H4 (cell line): ENCODE measurements around the gene MSI2. TPM values are rescaled to one million over a fixed set of nuclear protein-coding genes. Genes with fewer than 3 reads are reported as not detected.

ENCODE experiments used
- DNase-seq: peaks from one replicate; pipeline ENCODE4 v3.0.0-alpha.2; 2015; ENCODE audit warnings: low spot score
- total RNA-seq: library from RNA; depleted of rRNA; stranded (reverse); fragments of >200 nt; shearing (Covaris generic); gene quantifications from 2 replicates; pipeline ENCODE4 v1.2.3, GENCODE V29; 2014; rRNA removed

MSI2 gene
- total RNA-seq, 1 experiment from 2014 or later: 27.7 TPM

DNA sequence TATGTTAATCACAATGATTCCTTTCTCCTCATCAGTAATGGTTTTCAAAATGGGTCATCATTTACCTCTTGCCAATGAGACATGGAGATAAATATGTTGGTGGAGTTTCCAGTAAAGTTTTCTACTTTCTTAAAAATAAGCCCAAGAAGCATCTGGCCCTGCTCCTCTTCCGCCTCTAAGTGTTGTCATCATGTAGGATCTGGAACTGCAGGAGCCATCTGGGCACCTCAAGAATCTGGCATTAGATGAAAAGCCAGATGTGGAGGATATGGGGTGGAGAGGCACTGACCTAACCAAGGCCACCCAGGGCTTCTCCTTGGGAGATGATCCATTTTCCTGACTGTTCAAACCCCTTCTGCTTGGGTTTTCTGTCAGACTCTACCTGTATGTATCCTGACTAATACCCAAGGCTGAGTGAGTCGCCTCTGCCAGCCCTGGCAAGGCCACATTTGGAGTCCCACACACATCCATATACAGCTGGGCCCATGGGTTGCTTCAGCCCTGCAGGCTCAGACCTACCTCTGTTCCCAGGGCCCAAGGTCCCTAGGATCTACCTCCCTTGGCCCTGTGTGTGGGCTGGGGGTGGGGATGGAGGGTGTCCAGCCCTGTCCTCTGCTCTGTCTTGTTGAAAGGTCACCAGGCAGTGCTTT, 464.2 kb downstream of the MSI2 start:
- DNase-seq: no peak

DNA sequence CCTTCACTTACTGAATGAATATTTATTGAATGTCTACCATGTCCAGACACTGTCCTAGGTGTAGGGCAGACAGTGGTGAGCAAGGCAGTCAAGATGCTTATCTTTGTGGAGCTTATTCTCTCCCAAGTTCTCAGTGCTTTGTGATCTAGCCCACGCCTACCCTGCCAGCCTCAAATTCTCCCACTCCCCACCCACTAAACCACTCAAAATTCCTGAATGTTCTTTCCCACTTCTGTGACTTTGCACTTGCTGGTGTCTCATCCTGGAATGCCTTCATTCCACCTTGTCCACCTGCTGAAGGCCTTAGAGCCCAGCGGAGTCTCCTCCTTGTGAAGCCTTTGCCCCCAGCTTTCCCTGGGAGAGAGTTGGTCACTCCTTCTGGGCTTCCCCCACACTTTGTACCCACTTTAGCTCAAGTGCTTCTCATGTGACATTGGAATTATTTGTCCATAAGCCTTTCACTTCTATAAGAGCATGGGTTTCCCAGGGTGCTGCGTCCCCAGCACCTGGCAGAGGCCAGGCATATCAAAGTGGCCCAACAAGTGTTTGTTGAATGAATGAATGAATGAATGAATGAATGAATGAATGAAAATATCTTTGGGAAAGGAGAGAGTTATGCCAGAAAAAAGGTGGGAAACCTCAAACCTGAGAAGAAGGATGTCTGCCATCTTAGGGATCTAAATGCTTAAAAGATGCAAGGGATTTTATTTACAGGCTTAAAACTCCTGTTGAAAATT, 465.8 kb downstream of the MSI2 start:
- DNase-seq: no peak

DNA sequence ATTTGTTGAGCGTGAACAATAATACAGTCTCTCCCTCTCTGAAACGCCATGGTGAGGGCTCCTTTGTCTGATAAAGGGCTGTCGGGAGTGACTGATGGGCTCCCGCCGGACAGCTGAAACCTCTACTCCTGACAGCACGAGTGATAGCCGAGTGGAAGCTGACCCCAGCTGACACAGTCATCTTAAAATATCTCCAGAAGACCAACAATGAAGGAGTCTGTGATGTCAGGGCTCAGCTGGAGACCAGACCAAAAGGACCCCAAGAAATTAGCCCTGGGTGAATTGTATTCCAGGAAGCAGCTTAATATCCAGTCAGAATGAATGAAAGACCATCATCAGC, 466.4 kb downstream of the MSI2 start:
- no peak for DNase-seq

DNA sequence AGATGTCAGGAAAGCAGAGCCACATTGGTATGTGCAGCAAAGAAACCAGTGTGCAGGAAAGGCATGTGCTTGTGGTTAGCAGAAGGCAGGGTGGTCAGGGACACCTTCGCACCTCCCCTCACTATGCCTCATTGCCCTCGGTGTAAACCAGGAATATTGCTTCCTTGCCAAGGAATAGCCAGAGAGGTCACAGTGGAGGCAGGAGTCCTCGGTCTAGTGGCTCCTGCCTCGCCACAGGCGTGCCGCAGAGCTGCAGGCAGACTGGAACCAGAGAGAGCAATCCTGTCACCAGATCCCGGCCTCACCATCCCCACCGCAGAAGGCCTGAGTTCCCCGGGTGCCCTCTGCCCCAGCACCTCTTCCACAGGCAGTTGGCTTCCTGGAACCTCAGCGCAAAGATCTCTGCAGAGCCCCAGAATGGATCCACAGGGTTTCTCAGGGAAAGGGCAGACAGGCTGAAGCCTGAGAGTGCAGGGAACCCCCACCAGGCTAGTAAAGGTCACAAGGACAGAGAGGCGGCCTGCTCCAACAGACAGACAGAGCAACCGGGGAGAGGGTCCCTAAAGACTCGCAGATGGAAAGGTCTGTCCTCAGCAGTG, 467.2 kb downstream of the MSI2 start:
- no peak for DNase-seq

DNA sequence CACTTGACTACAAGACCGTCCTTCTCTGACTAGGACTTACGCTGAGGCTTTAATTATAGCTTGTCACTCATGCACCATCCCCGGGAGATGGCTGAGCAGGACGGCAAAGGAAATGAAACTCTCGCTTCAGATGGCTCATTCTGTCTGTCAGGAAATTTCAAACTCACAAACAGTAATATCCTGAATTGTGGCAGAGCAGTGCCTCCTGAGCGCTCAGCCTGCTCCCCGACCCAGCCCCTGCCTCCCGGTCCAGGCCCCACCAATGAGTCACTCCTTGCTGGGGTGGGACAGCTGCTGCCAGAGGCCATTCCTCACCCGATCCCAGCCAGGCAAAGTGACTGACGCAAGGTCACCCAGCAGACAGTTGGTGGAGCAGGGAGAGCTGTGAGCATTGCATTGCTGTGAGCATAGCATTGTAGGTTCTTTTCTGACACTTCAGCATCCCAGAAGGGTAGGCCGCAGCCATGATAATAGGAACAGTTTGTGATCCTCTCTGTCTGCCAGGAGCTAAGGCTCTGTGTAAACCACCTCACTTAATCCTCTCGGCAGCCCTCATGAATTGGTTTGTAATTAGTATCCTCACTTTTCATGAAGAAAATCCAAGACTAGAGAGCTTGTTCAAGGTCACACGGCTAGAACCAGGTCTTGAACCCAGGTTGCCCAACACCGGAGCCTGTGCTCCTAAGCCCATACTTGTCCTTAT, 467.9 kb downstream of the MSI2 start:
- DNase-seq: no peak

DNA sequence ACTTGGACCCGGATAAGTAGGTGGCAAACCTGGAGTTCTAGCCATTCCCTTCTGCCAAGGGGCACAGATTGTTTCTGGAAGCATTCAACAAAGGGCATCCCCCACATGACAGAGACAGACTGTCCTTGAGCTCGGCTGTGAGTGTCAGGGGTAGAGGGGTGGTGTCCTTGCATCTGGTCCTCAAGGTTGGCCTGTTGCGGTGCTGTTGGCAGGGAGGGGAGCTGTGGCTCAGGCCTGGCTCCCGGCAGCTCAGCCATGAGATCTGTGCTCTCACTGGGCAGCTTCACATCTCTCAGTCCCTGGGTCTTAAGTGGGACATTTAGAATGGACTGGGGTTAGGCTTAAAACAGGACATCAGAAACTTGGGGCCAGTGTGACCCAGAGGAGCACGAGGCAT, 468.4 kb downstream of the MSI2 start:
- no peak for DNase-seq

DNA sequence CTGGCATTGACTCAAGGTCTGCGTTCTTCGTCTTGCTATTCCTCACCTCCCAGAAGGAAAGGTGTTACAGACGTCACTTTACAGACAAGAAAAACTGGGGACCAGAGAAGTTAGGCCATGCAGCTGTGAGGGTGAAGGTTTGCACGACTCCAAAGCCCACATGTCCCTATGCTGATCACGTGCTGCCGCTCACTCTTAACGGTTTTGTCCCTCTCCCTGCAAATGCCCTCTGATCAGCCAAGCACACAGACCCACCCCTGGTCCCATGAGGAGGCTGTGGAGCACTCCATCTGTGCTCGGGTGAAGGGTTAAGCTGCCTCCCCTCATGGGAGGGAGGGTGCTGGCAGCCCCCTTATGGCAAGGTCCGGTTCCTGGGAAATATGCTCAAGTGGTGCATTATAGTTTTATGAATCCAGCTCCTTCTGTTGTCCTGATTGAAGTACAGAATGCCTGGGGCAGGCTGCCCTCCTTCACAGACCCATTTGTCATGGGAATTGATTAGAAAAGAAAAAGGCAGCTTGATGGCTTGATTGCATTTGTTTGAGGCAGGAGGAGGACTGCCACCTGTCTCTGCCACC, 470.0 kb downstream of the MSI2 start:
- DNase-seq: no peak

DNA sequence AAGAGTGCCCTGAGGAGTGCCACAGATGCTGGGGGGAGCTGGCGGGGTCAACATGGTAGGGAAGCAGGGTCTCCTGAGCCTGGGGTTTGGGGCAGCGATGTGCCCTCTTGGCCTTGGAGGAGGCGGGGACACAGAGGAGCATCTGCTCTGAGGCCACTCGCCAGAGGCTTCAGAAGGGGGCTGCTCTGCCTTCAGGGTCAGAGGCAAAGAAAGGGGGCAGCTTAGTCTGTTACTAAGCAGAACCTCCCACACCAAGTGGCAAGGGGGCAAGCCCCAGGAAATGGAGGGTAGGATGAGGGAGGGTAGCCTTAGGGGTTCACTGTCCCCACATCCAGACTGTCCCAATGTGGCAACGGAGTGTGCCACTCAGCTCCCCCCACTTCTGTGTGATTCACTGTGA, 470.5 kb downstream of the MSI2 start:
- no peak for DNase-seq

DNA sequence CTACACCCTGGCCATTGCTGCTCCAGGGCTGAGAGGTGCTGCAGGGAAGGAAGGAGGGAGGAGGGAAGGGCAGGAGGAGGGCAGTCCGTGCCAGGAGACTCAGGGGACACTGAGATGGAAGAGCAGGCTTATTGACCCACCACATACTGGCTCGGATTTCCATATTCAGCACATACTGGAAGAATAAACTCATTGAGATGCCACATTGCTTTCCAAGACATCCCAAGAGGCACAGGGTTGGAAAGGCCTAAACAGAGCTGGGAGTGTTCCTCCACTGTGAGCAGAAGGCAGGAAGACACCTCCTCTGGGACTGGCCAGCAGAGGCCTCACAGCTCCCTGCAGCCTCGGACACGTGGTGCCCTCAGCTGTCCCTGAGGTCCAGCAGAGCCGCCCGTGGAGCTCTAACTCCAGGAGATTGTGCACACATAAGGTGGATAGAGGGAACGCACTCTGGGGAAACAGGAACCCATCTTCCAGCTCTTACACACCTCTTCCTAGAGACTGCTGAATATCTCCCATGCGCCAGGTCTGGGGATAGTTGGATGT, 471.4 kb downstream of the MSI2 start:
- DNase-seq: no peak

DNA sequence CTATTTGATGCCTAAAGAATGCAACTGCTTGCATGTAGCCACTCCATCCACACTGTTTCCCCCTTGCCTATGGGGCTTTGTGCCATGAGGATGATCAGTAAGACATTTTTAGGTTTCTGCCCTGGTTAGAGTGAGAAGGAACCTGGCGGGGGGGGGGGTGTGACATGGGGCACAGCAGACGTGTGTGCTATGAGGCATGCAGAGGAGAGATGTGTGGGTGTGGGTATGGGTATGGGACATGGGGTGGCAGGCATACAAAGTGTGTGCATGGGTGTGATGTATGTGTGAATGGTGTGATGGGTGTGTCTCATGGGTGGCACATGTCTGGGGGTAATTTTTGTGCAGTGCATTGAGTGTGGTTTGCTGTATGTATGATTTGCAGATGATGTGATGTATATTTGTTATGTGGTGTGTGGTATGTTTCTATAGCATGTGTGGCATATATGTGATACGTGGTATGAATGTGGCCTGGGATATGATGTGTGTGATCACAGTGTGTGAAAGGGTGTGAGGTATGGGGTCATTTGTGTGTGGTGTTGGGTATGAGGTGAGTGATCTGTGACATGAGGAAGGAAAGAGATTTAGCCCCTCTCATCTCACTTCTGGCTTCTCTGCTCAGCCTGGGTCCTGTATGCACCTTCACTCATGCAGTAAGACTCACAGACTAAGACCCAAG, 473.8 kb downstream of the MSI2 start:
- DNase-seq: no peak

DNA sequence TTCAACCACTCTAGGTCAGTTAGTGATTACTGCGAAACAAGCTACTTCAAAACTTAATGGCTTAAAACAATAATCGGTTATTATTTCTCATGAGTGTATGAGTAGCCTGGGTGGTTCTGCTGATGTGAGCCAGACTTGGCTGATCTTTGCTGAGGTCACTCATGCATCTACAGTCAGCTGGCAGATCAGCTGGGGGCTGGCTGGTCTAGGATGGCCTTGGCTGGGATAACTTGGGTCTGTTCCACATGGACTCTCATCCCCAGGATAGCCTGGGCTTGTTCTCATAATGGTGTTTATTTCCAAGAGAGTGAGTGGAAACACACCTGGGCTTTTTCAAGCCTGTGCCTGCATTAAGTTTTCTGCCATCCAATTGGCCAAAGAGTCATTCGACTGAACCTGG, 475.7 kb downstream of the MSI2 start:
- no peak for DNase-seq

DNA sequence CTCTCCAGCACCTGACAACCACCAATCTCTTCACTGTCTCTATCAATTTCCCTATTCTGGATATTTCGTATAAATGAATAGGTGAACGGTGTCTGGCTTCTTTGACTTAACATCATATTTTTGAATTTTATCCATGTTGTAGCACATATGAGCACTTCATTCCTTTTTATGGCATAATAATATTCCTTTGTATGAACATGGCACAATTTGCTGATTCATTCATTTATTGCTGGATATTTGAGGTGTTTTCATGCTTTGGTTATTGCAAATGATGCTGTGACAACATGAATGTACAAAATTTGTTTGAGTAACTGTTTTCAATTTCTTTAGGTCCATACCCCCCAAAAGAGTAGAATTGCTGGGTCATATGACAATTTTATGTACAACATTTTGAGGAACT, 476.8 kb downstream of the MSI2 start:
- DNase-seq: no peak

Other genes starting within 250 kb of the MSI2 start
- 14.3 and 19.9 TPM in 2 replicates for gene AKAP1, start 171.3 kb upstream of the MSI2 start, total RNA-seq